Kidney capillary endothelial cell (primary cell): Measurements from ENCODE around the gene CHD5.
A peak's percentile ranks its signal among the peaks of the same experiment; 100 is the strongest.

ENCODE experiments used
- DNase-seq: peaks from one replicate; pipeline ENCODE4 v3.0.0-alpha.2; 2018; ENCODE audit warnings: low spot score

CHD5 gene

DNA sequence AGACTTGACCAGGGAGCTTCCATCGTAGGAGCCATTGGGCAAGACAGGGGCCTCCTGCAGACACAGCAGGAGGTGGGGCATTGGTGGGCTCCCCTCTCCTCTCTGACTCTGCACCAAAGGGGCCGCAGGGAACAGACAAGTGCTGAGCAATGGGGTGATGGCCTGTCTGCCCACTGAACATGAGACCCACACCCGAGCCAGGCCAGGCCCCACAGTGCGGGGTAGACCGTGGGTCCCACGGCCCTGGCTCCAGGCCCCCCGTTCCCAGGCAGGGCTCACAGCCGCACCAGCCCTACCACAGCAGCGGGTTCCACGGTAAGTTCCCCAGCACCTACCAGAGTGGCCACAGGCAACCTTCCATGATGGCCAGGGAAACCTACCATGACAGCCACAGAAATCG lies 45.9 kb downstream of the CHD5 start:
- no peak for DNase-seq

DNA sequence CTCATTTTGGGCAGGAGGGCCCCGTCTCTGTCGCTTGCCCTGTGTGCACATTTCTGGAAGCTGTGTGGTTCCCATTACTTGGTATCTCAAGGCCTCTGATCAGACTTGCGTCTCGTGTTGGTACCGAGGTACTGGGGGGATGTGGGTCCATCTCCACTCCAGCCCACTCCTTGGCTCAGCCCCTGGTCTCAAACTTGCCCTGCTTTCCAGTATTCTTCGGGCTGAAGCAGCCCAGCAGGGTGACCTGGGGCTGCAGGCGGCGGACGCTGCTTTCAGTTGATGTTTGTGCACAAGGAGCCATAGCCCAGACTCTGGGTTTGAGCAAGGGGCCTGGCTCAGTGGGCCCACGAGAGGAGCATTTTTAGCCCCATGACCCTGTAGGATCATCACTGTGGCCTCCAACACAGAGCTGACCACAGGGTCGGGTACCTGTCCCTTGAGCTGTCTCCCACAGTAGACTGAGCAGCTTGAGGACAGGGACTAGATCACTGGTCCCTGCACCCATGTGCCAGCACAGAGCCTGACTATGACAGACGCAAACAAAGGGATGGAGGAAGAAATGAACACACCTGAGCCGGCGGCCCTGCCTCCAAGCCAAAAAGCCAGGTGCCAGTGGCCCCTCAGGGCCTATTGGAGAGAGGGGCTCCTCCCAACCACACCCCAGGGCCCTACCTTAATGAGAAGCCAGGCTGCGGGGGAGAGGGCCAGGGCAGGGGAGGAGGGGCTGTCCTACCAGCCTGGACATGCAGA lies 46.8 kb downstream of the CHD5 start:
- no peak for DNase-seq

DNA sequence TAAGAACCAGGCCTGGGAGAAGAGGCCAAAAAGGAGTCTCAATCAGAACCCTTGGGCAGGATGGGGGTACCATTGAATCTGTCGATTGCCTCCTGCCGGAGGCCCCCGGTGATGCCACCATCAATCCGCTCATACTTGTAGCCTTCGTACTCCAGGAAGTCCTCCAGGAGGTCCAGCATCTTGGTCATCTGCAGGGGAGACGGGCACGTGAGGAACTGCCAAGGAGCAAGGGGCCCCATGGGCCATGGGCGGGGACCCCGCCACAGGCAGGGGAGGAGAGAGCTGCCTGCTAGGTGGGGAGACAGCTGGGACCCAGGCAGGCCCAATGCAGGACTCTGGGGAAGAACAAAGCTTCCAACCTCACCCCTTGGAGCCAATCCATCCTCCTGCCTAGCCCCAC lies 48.6 kb downstream of the CHD5 start:
- no peak for DNase-seq

DNA sequence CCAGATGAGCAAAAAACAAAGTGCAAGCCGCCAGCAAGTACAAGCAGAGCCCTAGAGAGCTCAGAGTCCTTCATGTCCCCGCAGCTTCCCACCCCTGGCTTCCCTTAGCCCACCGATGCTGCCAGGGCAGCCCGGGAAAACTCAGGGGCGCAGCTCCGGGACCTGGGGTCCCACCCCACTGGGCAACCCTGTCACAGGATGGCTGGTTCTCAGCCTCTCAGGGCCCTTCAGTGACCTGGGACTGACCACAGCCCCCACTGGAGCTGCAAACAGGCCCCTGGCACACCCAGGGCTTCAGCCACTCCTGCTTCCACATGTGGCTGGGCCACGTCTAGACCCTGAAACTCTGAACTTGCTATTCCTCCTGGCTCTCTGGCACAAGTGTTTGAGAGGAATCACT lies 49.5 kb downstream of the CHD5 start:
- no peak for DNase-seq

DNA sequence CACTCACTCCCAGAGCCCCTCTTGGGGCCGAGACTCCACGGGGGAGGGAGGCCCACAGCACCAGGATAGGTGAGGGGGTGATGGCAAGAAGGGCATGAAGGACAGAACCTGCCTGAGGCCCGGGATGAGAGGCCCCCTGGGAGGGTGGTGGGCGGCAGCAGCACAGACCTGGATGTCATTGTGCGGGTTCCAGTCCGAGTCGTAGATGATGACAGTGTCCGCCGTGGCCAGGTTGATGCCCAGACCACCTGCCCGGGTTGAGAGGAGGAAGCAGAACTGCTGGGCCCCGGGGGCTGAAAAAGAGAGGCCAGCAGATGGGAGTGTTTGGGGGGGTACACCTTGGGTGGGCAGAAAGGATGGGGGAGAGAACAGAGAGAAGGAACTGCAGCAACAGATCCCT lies 50.1 kb downstream of the CHD5 start:
- DNase-seq = no peak

DNA sequence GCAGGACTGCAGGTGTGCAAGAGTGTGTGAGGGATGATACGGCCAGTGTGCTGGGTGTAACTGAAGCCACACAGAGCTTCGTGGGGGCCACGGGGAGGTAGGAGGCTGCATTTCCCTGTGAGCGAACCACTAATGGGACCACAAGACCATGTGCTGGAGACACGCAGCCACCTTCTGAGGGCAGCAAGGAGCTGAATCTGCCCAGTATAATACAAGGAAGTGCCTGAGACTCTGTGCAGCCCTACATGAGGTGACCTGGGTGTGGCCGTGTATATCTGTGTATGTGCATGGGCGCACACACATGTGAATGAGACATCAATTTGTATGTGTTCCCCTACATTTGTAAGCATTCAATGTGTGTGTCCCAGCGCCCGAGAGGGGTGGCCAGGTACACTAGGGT lies 50.8 kb downstream of the CHD5 start:
- no peak for DNase-seq

DNA sequence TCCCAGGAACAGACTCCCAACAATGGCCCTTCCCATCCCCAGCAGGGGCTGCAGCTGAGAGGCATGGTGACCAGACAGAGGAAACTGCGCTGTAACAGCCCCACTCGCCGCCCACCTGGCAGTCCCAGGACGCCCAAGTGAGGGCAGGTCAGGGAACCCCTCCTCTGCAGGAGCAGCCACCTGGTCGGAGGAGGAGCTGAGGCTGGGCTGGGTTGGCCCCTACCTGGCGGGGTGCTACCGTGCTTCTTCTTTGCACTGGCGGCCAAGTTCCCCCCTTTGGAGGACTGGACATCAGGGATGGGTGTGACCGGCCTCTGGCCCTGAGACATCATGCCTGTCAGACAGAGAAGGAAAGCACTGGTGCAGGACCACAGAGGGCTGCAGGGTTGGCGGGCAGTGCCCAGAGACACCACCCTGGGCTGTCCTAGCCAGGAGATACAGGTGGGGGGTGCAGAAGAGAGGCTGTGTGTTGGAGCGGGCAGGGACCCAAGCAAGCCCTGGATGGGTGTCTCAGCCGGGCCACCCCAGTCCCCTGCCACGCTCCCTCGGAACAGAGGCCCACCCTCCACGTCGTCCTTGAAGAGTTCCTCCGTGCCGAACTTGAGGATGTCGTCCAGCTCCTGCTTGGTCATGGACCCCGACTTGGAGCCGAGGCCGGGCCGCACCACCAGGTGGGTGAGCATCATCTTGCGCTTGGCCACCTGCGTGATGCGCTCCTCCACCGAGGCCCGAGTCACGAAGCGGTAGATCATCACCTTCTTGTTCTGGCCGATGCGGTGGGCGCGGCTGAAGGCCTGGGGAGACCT lies 51.6 kb downstream of the CHD5 start:
- DNase-seq = no peak

DNA sequence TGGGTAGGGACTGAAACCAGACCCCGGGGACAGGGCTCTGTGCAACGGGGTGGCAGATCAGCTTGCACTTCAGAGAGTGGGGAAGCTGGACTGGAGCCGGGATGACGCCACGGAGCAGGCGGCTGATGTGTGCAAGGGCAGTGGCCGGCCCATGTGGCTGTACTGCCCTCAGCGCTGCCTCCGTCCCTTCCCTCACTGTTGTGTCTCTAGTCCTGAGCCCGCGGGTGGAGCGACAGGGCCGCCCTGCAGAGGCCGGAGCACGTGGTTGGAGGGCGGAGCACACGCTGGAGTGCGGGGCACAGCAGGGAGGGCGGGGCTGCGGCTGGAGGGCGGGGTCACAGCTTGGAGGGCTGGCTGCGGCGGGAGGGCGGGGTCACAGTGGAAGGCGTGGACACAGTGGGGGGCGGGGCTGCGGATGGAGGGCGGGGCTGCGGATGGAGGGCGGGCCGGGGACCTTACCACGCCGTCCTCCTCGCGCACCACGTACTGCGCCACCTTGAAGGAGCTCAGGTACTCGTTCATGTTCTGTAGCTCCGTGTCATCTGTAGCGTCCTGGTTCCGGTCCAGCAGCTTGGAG lies 52.4 kb downstream of the CHD5 start:
- DNase-seq = peak; percentile 29

DNA sequence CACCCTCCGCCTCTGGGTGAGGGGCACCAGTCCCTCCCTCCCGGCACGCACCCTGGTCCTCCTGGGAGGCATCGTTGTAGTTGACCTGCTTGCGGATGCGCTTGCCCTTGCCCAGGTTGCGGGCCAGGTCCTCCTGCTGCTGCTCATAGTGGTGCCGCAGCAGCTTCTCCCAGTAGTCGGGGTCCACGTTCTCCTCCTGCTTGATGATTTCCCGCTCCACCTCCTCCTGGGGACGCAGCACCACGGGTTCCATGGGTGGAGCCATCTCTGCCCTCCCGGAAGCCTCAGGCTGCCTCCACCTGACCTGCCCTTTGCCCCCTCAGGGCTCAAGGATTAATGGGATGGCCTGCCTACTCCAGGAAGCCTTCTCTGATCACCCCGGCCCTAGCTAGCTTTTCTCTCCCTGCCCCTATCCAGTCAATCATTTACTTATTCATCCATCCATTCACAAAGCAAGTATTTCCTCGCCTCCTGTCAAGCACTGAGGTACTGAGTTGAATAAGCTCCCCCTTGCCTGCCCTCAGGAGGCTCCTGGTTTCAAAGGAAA lies 53.5 kb downstream of the CHD5 start:
- no peak for DNase-seq

DNA sequence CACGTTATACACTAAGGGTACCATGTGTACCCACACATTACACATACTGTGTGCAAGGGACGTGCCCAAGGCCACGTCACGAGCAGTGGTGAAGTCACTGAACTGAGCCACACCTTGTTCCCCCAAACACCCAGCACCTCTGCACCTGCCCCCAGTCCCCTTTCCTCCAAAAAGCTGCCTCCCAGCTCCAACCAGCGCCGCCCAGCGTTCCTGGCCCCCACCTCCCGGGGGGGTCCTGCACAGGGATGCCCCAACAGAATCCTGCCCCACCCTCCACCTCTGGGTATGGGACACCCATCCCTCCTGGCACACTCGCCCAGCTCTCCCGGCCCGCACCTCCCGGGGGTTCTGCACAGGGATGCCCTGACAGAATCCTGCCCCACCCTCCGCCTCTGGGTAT lies 54.1 kb downstream of the CHD5 start:
- no peak for DNase-seq

DNA sequence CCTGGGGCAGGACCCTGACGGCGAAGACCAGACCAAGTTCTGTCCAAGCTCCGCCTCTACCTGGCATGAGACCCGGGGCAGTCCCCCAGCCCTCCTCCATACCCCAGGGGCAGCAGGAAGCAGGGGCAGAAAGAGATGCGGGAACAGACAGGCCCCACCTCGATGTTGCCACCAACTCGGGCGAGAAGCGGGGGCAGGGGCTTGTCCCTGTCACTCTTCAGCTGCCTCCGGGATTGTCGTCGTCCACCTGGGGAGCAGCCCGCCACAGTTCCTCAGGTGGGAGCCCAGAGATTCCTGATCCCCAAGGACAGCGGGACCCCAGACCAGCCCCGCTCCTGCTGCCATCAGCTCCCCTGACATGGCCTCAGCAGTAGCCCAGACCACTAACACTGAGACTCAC lies 54.8 kb downstream of the CHD5 start:
- no peak for DNase-seq

DNA sequence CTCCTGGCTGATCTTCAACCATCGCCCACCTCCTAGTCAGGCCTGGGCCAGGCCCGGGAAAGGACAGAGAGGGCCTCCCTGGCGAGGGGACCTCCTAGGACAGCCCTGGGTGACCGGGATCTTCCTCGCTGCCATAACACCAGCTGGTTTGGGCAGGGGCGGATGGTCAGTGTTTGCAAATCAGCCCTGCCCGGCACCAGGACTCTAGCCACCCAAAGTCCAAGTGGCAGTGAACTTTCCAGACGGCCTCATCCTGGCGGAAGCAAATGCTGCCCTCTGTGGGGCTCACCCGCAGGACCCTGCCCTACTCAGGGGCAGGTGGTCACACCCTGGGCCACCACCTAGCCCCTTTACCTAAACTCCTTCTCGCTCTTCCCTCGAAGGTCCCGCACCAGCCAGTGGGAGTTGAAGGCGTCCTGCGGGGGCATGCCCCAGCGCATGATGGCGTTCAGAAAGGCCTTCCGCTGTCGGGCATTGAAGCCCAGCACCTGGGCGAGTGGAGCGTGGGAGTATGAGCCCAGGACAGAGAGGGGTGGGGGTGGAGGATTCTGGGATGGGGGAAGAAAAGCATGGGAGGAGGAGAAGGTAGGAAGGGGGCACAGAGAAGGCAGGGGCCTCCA lies 55.3 kb downstream of the CHD5 start:
- no peak for DNase-seq

DNA sequence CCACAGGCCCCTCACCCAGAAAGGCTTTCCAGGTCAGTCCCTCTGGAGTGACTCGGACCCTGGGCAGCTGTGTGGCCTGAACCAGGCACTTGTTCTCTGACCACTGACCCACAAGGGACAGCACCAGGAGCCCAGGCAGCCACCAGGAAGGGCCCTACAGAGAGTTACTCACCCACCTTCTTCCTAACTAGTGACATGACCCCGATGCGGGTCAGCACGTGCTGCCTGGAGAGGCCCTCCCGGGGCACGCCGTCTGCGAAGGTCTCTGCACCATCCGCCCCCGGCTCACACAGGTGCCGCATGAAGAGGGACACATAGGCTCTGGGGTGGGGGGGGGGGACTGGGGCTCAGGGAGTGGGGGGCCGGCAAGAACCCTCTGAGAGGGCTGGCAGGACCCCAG lies 55.8 kb downstream of the CHD5 start:
- DNase-seq = no peak

DNA sequence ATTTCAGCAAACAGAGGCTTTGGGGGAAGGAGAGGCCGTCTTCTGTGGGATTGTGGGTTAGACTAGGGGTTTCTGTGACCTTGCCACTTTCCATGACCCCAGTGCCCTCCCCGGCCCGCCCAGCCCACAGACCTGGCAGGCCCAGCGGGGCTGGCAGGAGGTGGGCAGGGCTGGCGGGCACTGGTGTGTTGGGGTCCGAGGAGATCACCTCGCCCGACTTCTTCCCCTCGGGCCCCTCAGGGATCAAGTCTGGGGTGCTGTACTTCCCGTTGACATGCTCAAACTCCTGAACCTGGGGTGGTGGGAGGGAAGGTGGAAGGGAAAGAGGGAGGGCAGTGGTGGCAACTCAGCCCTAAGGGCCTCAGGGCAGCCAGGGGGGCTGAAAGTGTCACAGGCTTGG lies 56.3 kb downstream of the CHD5 start:
- no peak for DNase-seq

DNA sequence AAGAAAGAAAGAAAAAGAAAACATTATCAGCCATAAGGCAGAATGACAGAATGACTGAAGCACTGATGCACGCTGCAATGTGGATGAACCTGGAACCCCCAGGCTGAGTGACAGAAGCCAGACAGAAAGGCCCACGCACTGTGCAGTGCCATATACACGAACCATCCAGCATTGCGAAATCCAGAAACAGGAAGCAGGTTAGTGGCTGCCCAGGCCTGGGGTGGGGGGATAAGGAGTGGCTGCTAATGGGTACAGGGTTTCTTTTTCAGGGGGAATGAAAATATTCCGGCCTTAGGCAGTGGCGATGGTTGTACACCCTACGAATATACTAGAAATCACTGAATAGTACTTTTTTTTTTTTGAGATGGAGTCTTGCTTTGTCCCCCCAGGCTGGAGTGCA lies 57.0 kb downstream of the CHD5 start:
- DNase-seq = no peak

DNA sequence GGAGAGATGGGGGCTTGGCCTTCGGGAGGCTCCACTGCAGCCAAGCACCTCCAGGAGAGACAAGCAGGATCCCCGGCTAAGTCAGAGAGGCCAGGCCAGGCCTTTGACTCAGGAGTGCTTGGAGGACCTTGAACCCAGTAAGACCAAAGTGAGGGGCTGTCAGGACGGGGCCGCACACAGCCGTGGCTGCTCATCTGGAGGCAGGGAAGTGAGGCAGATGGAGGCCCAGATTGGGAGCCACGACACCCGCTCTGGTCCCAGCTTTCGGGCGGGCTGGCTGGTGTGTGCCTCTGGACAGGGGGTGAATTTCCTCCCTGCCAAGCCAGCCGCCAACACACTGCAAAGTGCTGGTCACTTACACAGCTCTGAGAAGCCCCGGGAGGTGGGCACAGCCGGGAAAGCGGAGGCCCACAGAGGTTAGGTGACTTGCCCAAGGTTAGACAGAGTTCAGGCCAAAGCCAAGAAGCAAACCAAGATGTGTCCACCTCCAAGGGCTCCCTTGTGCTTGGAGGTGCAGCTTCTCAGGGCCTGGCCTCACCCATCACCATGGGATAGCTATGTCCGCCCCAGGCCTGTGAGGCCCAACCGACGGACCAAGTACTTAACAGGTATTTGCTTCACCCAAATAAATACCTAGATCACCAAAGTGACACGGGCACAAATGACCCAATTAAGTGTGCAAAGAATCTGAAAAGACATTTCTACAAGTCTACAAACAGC lies 58.3 kb downstream of the CHD5 start:
- no peak for DNase-seq

DNA sequence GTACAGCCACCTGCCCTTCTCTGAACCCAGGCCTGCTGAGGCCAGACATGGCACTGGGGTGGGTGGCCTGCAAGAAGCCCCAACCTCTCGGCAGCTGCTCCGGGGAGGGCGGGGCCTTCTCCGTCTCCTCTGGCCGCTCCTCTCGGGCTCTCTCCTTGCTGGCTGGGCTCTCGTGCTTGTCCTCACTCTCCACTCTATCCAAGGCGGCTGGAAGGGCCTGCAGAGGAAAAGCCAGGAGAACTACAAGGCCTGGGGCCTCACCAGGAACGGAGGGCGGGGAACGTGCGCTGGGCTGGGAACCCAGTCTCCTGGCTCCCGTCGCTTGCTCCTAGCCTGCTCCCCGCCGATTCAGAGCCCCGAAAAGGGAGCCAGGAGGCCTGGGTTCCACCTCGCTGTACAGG lies 59.1 kb downstream of the CHD5 start:
- DNase-seq = no peak

DNA sequence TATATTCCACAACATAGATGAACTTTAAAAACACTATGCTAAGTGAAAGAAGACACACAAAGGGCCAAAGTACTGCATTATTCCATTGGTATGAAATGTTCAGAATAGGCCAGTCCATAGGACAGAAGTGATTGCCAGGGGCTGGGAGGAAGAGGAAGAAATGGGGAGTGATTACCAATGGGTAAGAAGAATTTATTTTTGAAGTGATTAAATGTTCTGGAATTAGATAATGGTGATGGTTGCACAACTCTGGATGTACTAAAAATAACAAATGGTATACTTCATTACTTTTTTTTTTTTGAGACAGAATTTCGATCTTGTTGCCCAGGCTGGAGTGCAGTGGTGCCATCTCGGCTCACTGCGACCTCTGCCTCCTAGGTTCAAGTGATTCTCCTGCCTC lies 61.7 kb downstream of the CHD5 start:
- no peak for DNase-seq

DNA sequence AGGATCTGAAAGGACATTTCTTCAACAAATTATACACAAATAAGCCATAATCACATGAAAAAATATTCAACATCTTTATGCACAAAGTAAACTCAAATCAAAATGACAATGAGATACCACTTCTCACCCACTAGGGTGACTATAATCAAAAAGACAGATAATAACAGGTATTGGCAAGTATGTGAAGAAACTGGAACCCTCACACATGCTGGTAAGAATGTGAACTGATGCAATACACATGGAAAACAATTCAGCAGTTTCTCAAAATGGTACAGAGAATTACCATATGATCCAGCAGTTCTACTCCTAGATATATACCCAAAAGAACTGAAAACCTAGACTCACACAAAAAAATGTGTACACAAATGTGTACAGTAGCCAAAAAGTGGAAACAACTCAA lies 62.5 kb downstream of the CHD5 start:
- DNase-seq = no peak

DNA sequence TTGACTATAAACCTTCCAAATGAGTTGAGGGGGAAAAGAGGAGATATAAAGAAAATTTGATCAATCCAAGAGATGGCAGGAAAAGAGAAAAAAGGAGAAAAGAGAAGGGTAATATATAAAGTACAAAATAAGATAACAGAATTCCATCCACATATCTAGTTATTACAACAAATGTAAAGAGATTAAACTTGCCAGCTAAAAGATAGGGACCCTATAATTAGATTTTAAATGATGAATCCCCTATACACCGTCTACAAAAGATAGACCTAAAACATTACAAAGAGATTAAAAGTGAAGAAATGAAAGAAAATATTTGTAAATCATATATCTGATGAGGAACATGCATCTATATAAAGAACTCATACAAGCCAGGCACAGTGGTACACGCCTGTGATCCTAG lies 63.1 kb downstream of the CHD5 start:
- no peak for DNase-seq

DNA sequence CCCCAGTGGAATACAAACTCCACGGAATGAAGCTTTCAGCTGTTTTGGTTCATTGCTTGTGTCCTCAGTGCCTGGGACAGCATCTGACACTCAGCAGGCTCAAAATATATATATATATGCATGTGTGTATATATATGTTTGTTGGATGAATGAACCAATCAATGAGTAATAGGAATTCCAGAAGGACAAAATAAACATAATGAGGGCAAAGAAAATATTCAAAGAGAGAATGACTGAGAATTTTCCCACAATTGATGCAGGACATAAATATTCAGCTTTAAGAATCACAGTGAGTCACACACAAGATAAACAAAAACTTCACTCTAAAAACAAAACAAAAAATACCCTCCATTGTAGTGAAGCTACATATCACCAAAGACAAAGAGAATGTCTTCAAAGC lies 64.0 kb downstream of the CHD5 start:
- DNase-seq = no peak

DNA sequence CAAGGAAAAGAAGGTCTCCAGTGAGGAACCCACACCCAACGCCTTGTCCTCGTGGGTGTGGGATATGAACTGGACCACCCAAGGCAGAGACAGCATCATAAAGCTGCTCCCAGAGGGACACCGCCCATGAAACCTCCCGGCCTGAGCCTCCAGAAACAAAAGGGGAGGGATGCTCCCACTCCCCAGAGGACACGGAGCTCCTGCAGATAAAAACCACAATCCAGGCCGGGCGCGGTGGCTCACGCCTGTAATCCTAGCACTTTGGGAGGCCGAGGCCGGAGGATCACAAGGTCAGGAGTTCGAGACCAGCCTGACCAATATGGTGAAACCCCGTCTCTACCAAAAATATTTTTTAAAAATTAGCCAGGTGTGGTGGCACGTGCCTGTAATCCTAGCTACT lies 66.4 kb downstream of the CHD5 start:
- DNase-seq = no peak
